HG03558 (cell line): ENCODE data around the gene GREM2.

ENCODE experiments used
- ATAC-seq: cut with Tn5 transposase; IDR thresholded peaks from one replicate; pipeline ENCODE4 v1.9.1; 2021; ENCODE audit warnings: moderate number of reproducible peaks; ENCODE audit not compliant: unreplicated experiment; ENCODE audit errors: extremely low read depth

The GREM2 gene

GRCh38 chr1:240506176-240506575, 105.8 kb downstream of the GREM2 start:
- no peak for ATAC-seq

- no peak for ATAC-seq
Measured at GRCh38 chr1:240503558-240503957, 108.4 kb downstream of the GREM2 start.

- ATAC-seq, result no peak
Measured at GRCh38 chr1:240503036-240503435, 108.9 kb downstream of the GREM2 start.

- ATAC-seq, result no peak
Measured at GRCh38 chr1:240501115-240501514, 110.8 kb downstream of the GREM2 start.

GRCh38 chr1:240500647-240501046, 111.3 kb downstream of the GREM2 start:
- no peak for ATAC-seq

GRCh38 chr1:240499012-240499411, 112.9 kb downstream of the GREM2 start:
- ATAC-seq, result no peak

- no peak for ATAC-seq
Measured at GRCh38 chr1:240498335-240498734, 113.6 kb downstream of the GREM2 start.

GRCh38 chr1:240497908-240498307, 114.0 kb downstream of the GREM2 start:
- no peak for ATAC-seq

- ATAC-seq, result no peak
Measured at GRCh38 chr1:240496941-240497340, 115.0 kb downstream of the GREM2 start.

GRCh38 chr1:240496356-240496755, 115.6 kb downstream of the GREM2 start:
- ATAC-seq, result no peak

GRCh38 chr1:240495601-240496000, 116.4 kb downstream of the GREM2 start:
- no peak for ATAC-seq

- no peak for ATAC-seq
Measured at GRCh38 chr1:240492832-240493440, 119.0 kb downstream of the GREM2 start.

GRCh38 chr1:240491796-240492195, 120.2 kb downstream of the GREM2 start:
- no peak for ATAC-seq

GRCh38 chr1:240491156-240491555, 120.8 kb downstream of the GREM2 start:
- ATAC-seq, result no peak

- no peak for ATAC-seq
Measured at GRCh38 chr1:240487493-240487892, 124.5 kb downstream of the GREM2 start.

- no peak for ATAC-seq
Measured at GRCh38 chr1:240486611-240487010, 125.3 kb downstream of the GREM2 start.

- ATAC-seq, result no peak
Measured at GRCh38 chr1:240484804-240485443, 127.0 kb downstream of the GREM2 start.

GRCh38 chr1:240478536-240478935, 133.4 kb downstream of the GREM2 start:
- no peak for ATAC-seq

- ATAC-seq, result no peak
Measured at GRCh38 chr1:240475832-240476231, 136.1 kb downstream of the GREM2 start.

GRCh38 chr1:240474133-240474614, 137.8 kb downstream of the GREM2 start:
- ATAC-seq, result no peak

- no peak for ATAC-seq
Measured at GRCh38 chr1:240468656-240469055, 143.3 kb downstream of the GREM2 start.

- no peak for ATAC-seq
Measured at GRCh38 chr1:240467895-240468294, 144.1 kb downstream of the GREM2 start.
